Subcutaneous abdominal adipose tissue (tissue), 5 donors: ENCODE results near the gene SHISA7.

ENCODE experiments used
- H3K27ac ChIP-seq: one replicate; pipeline ENCODE4 v1.7.0; 2013; ENCODE audit warnings: low read depth, mild to moderate bottlenecking, inconsistent platforms, low read length, moderate library complexity
- H3K27me3 ChIP-seq, 5 donors: one replicate each; pipeline ENCODE4 v1.7.0; 2013; ENCODE audit warnings: low read length in 5 of 5, inconsistent platforms in 1 of 5; ENCODE audit not compliant: control insufficient read depth in 5 of 5, insufficient read depth in 4 of 5
- H3K36me3 ChIP-seq, 5 donors: one replicate each; pipeline ENCODE4 v1.7.0; 2013; ENCODE audit warnings: low read length in 5 of 5; ENCODE audit not compliant: control insufficient read depth in 5 of 5, insufficient read depth in 5 of 5
- H3K4me1 ChIP-seq, 5 donors: one replicate each; pipeline ENCODE4 v1.7.0; 2013; ENCODE audit warnings: low read length in 5 of 5, mild to moderate bottlenecking in 3 of 5, moderate library complexity in 1 of 5; ENCODE audit not compliant: control insufficient read depth in 5 of 5, insufficient read depth in 5 of 5
- H3K4me3 ChIP-seq, 5 donors: one replicate each; pipeline ENCODE4 v1.7.0; 2013; ENCODE audit warnings: low read length in 5 of 5, low read depth in 1 of 5
- H3K9ac ChIP-seq, 5 donors: one replicate each; pipeline ENCODE4 v1.7.0; 2013; ENCODE audit warnings: low read length in 5 of 5, mild to moderate bottlenecking in 4 of 5, moderate library complexity in 3 of 5
- H3K9me3 ChIP-seq, 5 donors: one replicate each; pipeline ENCODE4 v1.7.0; 2013; ENCODE audit warnings: low read length in 5 of 5; ENCODE audit not compliant: control insufficient read depth in 5 of 5
- donor health status: healthy.
- donor health status: healthy.
- donor health status: healthy.
- donor health status: healthy.
- donor health status: healthy.

Gene SHISA7

DNA sequence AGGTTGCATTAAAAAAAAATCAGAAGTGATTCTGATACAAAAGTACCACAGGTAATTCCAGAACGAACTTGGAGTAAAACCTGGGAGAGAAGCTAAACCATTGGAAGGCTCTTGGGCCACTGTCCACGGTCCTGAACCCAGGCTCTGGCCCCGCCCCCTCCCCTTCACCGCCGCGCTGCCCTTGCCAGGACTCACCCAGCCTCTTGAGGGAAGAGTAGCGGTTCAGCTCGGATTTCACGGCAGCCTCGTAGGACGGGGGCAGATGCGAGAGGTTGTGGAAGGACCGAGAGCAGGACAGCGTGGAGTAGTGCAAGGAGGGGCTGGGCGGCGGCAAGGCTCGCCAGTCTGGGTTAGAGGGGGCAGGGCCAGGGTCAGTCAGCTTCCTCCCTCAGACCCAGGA lies 5.7 kb downstream of the SHISA7 start:
- Histone ChIP-seq H3K27me3 (peaks cover 43 to 69% (median 64%) of the 10 kb centered on the region in 5 donors), H3K4me3 (no peak overlapping the region), H3K9me3 (peaks cover 0 to 4% (median 0%) of the 10 kb centered on the region in 5 donors), H3K4me1 (peaks cover 0 to 20% (median 6%) of the 10 kb centered on the region in 5 donors), H3K27ac (no peak overlapping the region), H3K36me3 (no peaks in the 10 kb centered on the region), H3K9ac (no peak overlapping the region)

DNA sequence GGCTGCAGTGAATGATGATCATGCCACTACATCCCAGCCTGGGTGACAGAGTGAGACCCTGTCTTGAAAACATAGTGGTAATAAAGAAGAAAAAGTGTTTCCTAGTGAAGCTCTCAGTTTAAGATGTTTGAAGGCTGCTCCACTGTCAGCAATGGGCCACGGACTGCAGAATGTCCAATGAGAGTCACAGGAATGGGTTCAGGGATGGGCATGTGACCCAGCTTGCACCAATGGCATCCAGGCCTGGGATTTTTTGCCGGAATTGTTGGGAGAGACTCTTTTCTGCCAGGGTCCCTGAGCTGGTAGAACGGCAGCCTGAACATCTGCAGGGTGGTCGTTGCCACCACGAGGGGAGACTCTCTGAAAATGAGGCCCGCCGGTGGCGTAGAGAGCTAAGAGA lies 6.3 kb downstream of the SHISA7 start:
- no peak overlapping the region for H3K9ac ChIP-seq
- H3K4me1 ChIP-seq = peaks cover 0 to 19% (median 6%) of the 10 kb centered on the region in 5 donors
- H3K36me3 ChIP-seq = no peaks in the 10 kb centered on the region
- peaks cover 0 to 4% (median 0%) of the 10 kb centered on the region in 5 donors for H3K9me3 ChIP-seq
- peaks cover 46 to 72% (median 67%) of the 10 kb centered on the region in 5 donors for H3K27me3 ChIP-seq
- H3K4me3 ChIP-seq = no peak overlapping the region
- no peak overlapping the region for H3K27ac ChIP-seq

DNA sequence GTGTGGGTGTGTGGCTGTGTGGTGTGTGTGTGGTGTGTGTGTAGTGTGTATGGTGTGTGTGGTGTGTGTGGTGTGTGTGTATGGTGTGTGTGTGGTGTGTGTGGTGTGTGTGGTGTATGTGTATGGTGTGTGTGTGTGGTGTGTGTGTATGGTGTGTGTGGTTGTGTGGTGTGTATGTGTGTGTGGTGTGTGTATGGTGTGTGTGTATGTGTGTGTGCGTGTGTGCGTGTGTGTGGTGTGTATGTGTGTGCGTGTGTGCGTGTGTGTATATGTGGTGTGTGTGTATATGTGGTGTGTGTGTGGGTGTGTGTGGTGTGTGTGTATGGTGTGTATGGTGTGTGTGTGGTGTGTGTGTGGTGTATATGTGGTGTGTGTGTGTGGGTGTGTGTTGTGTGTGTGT lies 8.1 kb downstream of the SHISA7 start:
- H3K4me1 ChIP-seq = peaks cover 0 to under 1% (median 0%) of the 10 kb centered on the region in 5 donors
- H3K4me3 ChIP-seq = no peak overlapping the region
- H3K9ac ChIP-seq = no peak overlapping the region
- no peaks in the 10 kb centered on the region for H3K36me3 ChIP-seq
- H3K27ac ChIP-seq = no peak overlapping the region
- peaks cover 0 to 4% (median 0%) of the 10 kb centered on the region in 5 donors for H3K9me3 ChIP-seq
- H3K27me3 ChIP-seq = peaks cover 44 to 72% (median 61%) of the 10 kb centered on the region in 5 donors

DNA sequence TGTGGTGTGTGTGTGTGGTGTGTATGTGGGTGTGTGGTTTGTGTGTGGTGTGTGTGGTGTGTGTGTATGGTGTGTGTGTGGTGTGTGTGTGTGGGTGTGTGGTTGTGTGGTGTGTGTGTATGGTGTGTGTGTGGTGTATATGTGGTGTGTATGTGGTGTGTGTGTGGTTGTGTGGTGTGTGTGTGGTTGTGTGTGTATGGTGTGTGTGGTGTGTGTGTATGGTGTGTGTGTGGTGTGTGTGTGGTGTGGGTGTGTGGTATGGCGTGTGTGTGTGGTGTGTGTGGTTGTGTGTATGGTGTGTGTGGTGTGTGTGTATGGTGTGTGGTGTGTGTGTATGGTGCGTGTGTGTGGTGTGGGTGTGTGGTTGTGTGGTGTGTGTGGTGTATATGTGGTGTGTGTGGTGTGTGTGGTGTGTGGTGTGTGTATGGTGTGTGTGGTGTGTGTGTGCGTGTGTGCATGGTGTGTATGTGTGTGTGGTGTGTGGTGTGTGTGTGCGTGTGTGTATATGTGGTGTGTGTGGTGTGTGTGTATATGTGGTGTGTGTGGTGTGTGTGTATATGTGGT lies 8.7 kb downstream of the SHISA7 start:
- Histone ChIP-seq H3K36me3 (no peaks in the 10 kb centered on the region), H3K9ac (no peak overlapping the region), H3K9me3 (peaks cover 0 to 4% (median 0%) of the 10 kb centered on the region in 5 donors), H3K4me3 (no peak overlapping the region), H3K27ac (no peak overlapping the region), H3K27me3 (peaks cover 45 to 72% (median 64%) of the 10 kb centered on the region in 5 donors), H3K4me1 (no peaks in the 10 kb centered on the region)

DNA sequence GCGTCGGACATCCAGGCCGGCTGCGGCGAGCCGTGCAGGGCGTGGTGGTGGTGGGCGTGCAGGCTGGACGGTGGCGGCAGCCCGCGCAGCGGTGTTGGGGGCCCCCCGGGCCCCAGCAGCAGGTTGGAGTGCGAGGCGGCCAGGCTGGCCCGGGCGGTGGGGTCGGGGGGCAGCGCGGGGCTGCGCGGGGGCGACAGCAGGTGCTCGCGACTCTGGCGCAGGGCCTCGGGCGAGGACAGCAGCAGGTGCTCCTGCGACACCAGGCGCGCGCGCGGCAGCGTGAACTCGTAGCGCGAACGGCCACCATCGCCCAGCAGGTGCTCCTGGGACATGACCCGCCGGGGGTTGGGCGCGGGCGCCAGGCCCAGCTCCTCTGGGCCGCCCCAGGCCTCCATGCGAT lies 9.8 kb downstream of the SHISA7 start:
- Histone ChIP-seq H3K4me1 (no peaks in the 10 kb centered on the region), H3K4me3 (no peak overlapping the region), H3K27me3 (peaks cover 43 to 67% (median 64%) of the 10 kb centered on the region in 5 donors), H3K36me3 (no peaks in the 10 kb centered on the region), H3K27ac (no peak overlapping the region), H3K9me3 (no peaks in the 10 kb centered on the region), H3K9ac (no peak overlapping the region)

DNA sequence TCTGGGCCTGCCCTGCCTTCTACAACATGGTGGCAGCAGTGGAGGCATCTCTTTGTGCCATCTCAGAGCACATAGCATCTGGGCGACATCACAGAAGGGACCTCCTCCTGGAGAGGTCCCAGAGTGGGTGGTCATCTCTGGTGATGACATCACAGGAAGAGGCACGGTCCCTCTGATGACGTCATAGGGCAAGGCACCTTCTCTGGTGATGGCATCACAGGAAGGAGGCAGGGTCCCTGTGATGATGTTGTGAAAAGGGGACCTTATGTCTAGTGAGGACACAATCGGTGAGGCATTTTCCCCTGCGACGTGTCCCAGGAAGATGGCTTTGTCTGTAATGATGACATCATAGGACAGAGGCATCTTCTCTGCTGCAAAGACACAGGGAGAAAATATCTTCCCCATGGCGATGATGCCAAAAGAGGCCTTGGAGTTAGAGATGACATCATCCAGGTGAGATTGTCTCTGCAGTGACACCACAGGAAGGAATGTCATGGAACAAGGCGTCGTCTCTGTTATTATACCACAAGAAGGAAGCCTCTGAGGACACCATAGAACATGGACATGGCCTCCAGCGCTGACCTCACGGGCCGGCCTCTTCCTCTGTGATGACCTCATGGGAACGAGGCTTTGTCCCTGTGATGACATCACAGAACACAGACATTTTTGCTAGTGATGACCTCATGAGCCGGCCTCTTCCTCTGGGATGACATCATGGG lies 10.7 kb downstream of the SHISA7 start:
- Histone ChIP-seq H3K4me3 (no peak overlapping the region), H3K9me3 (no peaks in the 10 kb centered on the region), H3K27me3 (peaks cover 43 to 62% (median 58%) of the 10 kb centered on the region in 5 donors), H3K27ac (no peak overlapping the region), H3K36me3 (no peaks in the 10 kb centered on the region), H3K4me1 (no peaks in the 10 kb centered on the region), H3K9ac (no peak overlapping the region)

DNA sequence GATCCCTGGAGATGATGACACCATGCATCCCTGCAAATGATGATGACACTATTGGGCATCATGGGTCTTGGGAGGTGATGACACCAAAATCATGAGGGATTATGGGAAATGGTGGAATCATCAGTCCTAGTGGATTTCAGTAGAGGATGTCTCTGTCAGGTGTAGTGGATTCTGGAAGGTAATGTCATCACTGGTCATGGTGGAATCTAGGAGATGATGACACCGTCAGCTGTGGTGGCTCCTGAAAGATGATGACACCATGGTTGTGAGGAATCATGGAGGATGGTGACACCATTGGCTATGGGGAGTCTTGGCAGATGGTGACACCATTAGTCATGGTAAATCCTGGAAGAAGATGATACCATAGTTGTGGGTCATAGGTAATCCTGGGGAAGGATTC lies 11.9 kb downstream of the SHISA7 start:
- H3K27me3 ChIP-seq = peaks cover 47 to 60% (median 56%) of the 10 kb centered on the region in 5 donors
- H3K27ac ChIP-seq = no peak overlapping the region
- no peaks in the 10 kb centered on the region for H3K36me3 ChIP-seq
- H3K9ac ChIP-seq = no peak overlapping the region
- H3K4me1 ChIP-seq = no peaks in the 10 kb centered on the region
- H3K4me3 ChIP-seq = no peak overlapping the region
- no peaks in the 10 kb centered on the region for H3K9me3 ChIP-seq

DNA sequence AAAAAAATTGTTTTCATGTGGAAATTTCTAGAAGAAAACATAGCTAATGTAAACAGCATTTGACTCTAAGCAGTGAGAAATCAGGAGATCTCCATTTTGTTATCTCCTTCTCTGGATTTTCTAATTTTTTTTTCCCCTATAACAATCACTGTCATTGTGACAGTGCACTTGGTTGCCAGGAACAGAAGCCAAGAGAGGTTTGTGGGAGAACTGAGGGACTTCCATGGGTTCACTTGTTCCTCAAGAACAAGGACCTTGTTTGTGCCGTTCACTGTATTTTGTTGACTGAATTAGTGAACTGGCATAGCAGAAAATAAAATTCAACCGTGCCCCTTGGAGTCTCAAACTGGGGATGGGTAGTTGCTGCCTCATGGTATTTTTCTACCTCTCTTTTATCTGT lies 17.1 kb downstream of the SHISA7 start:
- Histone ChIP-seq H3K36me3 (no peaks in the 10 kb centered on the region), H3K9ac (no peak overlapping the region), H3K4me3 (no peak overlapping the region), H3K27ac (no peak overlapping the region), H3K4me1 (no peaks in the 10 kb centered on the region), H3K9me3 (peaks cover 0 to 4% (median 0%) of the 10 kb centered on the region in 5 donors), H3K27me3 (peaks cover 23 to 35% (median 26%) of the 10 kb centered on the region in 5 donors)

DNA sequence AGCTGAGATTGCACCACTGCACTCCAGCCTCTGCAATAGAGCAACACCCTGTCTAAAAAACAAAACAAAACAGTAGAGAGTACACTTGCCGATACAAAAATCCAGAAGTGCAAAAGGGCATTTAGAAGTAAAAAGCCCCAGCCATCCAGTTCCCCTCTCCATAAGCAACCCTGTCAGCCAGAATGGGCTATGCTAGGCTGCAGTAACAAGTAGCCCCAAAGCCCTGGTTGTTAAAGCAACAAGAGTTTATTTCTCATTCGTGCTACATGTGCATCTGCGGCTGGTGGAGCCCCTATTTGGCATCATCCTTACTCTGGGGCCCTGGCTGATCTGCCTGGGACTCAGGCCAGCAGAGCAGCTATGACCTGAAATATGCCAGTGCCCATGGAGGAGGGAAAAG lies 18.6 kb downstream of the SHISA7 start:
- no peak overlapping the region for H3K4me3 ChIP-seq
- H3K27me3 ChIP-seq = peaks cover 14 to 32% (median 16%) of the 10 kb centered on the region in 5 donors
- no peak overlapping the region for H3K9ac ChIP-seq
- no peaks in the 10 kb centered on the region for H3K4me1 ChIP-seq
- no peak overlapping the region for H3K27ac ChIP-seq
- peaks cover 0 to 4% (median 0%) of the 10 kb centered on the region in 5 donors for H3K9me3 ChIP-seq
- H3K36me3 ChIP-seq = no peaks in the 10 kb centered on the region

DNA sequence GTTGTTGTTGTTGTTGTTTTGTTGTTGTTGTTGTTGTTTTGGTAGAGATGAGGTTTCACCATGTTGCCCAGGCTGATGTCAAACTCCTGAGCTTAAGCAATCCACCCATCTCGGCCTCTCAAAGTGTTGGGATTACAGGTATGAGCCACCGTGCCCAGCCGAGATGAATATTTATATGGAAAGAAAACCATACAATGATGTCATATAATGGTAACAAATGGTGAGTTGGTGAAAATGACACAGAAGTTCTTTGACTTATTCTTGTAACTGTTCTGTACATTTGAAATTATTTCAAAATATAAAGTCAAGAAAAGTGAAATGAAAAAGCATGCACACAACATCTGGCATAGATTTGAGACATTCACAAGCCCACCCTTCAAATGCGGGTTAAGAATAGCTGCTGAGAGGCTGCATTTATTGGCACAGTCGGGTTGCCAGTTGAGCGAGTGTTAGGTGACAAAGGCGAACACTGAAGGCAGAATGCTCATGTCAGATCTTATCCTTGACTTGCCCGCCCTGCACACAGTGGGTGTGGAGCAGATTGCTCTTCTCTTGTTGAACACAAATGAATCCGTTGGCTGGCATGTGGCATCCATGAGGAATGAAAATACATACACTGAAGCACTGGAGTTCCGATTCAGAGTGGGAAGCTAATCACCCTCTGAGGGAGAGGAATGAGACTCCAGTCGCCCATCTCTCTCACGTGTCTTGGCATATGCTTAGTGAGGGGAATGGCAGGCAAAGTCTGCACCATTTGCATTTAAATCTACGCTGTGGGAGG lies 19.7 kb downstream of the SHISA7 start:
- Histone ChIP-seq H3K36me3 (no peaks in the 10 kb centered on the region), H3K4me1 (no peaks in the 10 kb centered on the region), H3K9me3 (peaks cover 0 to 4% (median 0%) of the 10 kb centered on the region in 5 donors), H3K27me3 (peaks cover 5 to 22% (median 12%) of the 10 kb centered on the region in 5 donors), H3K4me3 (no peak overlapping the region), H3K9ac (no peak overlapping the region), H3K27ac (no peak overlapping the region)
